NCI-H82 (cell line): ENCODE measurements around the gene MIPOL1.
"Not testable (repeated sequence)": the region's sequence is repeated elsewhere in the genome, so short reads cannot be mapped to it uniquely, and the experiment has no call there.

ENCODE experiments used
- DNase-seq: peaks from one replicate; lab custom pipeline; 2025; lab: John Stamatoyannopoulos, UW

MIPOL1 gene

GRCh38 chr14:37546621-37547447 is 349.1 kb downstream of the MIPOL1 start:
- peak; percentile 4 for DNase-seq

GRCh38 chr14:37550511-37550910 is 352.8 kb downstream of the MIPOL1 start:
- DNase-seq: no peak

DNA sequence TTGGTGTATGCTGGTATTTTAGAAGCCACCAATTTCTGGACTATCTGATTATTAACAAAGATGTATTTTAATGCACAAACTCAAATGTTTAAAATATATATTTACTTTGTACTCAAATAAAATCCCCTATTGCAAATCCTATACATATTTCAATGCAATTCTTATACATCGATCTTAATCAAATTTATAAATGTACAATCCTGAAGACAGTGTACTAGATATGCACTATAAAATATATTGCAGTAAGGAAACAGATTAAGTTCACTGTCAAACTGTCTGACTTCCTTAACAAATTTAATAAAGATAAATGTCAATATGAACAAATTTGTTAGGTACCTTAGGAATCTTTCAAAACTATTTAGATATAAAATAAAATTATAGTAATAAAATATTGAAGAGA is 353.4 kb downstream of the MIPOL1 start:
- DNase-seq: no peak

- DNase-seq: no peak
These were observed 356.3 kb downstream of the MIPOL1 start for GRCh38 chr14:37553935-37554550.

DNA sequence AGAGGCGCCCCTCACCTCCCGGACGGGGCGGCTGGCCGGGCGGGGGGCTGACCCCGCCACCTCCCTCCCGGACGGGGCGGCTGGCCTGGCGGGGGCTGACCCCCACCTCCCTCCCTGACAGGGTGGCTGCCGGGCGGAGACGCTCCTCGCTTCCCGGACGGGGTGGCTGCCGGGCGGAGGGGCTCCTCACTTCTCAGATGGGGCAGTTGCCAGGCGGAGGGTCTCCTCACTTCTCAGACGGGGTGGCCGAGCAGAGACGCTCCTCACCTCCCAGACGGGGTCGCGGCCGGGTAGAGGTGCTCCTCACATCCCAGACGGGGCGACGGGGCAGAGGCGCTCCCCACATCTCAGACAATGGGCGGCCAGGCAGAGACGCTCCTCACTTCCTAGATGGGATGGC is 357.9 kb downstream of the MIPOL1 start:
- not testable (repeated sequence) for DNase-seq

GRCh38 chr14:37558740-37559139 is 361.0 kb downstream of the MIPOL1 start:
- DNase-seq: no peak

GRCh38 chr14:37559386-37559785 is 361.6 kb downstream of the MIPOL1 start:
- no peak for DNase-seq

DNA sequence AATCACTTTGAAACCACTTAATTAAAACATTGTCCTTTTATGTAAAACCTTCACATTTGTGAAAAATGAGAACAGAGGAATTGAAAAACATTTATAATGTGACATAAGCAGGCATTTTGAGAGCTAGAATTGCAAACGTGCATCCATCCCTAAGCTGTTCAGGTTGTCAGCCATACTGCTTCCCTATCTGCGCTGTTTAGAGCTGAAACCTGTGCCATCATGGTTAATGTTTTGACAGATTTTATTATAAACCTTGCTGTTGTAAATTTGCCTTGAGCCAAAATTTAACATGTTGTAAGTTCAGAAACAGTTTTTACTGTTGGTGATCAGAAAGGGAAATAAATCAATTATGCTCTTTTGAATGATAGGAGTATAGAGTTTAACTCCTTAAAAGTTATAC is 365.5 kb downstream of the MIPOL1 start:
- no peak for DNase-seq

- DNase-seq: peak; percentile 25
These were observed 367.8 kb downstream of the MIPOL1 start for GRCh38 chr14:37565550-37565949.

DNA sequence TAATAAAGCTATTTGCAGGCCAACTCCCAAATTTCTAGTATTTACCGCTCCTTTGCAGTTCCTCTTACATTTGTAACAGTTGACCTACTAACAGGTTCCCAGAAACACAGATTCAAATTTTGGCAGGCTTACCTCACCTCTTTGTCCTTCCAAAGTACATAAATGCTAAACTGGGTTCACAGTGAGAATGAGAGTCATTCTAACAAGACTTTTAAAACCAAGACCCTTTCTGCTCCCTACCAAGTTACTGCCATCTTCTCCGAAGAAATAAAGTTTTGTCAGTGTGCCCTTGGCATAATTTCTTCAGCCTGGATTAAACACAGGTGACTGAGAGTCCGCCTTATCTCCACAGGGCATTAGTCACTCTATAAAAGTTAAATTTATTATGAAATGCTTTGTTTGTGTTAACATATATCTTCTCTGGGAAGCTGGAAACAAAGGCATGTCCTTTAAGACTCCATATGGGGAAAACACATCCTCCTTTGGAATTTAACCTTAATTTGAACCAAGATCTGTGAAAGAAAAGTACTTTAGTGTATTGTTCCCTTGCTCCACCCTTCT is 369.2 kb downstream of the MIPOL1 start:
- DNase-seq: no peak

GRCh38 chr14:37569729-37570128 is 372.0 kb downstream of the MIPOL1 start:
- no peak for DNase-seq

DNA sequence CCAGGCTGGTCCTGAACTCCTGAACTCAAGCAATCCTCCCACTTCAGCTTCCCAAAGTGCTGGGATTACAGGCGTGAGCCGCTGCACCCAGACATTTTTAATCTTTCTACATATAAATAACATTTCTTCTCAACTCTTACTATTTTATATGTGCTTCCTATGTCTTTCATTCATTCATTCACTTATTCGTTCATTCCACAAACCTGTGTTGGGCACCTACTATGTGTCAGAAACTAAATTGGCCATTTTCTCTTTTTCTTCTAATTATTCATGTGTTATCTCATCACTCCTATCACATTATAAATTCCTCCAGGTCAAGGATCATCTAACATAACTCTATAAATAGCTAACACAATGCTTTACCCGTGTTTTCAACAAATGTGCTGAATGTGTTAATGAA is 373.7 kb downstream of the MIPOL1 start:
- DNase-seq: no peak

DNA sequence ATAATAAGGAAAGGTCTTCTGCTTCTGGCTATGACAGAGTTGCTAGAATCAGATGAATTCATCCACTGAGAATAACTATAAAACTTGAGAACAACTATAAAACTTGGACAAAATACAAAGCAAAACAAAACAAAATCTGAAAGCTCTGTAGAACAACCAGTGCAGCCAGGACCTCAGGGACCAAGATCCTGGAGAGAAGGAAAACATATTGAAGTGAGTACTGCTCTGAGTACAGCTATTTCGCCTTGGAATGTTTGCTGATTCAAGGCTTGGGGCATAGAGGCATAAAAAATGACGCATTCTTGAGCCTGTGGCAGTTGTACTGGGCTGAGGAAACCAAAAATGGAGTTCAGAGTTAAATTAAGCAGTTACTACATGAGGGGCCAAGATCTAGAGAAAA is 375.6 kb downstream of the MIPOL1 start:
- DNase-seq: no peak

DNA sequence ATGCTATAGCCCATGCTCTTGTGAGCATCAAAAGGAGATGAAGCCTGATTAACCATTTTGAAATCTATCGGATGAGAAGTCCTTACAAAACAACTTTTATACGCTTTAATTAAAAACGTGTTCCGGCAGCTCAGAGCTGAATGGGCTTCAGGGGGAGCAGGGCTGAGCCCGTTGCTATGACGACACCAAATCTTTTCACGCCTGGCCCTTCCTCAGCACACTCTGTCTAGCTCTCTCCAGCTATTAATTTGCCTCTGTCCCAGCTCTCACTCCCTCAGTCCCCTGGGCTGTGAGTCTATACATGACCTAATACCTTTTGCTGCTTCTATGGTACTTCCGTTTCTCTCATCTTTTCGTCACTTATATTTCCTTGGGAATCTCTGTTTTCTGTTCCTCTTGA is 381.5 kb downstream of the MIPOL1 start:
- DNase-seq: peak; percentile 27

GRCh38 chr14:37580146-37580545 is 382.4 kb downstream of the MIPOL1 start:
- no peak for DNase-seq

GRCh38 chr14:37583358-37584210 is 385.8 kb downstream of the MIPOL1 start:
- peak; percentile 50 for DNase-seq

DNA sequence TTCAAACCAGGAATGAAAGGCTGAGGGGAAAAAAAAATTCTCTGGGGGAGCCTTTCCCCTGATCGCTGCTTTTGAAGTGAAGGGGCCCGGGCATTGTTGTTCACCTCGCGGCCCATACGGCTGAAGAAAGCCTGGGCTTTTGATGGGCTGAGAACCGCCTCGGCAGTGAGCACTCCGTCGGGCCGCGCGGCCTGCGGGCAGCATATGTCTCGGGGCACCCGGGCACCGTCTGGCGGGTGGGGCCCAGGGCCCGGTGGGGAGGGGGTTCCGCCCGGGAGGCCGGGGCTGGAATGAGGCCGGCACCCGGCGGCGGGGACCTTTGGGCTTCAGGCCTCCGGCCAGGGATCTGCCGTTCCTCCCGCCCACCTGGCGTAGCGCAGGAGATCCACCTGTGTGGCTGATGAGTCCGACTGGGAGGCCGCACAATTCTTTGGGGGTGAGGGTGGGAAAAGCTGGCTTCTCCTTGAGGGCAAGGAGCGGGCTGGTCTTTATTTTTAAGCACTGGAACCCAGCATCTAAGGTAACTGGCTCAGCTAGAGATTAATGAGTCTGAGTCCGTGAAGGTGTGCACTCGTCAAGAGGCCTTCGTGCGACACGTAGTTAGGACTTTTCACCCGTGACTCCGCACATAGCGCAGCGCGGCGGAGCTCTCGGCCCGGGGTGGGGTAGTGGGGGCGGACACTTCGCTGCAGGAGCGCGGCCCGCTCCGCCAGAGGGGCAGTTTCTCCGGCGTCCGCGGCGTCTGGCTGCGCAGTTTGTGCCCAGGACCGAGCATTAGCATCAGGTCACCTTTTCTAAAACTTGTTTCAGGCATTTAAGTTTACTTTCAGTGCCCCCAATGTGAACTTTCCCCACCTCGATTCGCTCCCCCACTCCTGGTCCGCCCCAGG is 386.7 kb downstream of the MIPOL1 start:
- no peak for DNase-seq

GRCh38 chr14:37585101-37585511 is 387.4 kb downstream of the MIPOL1 start:
- DNase-seq: no peak

GRCh38 chr14:37585971-37586796 is 388.4 kb downstream of the MIPOL1 start:
- no peak for DNase-seq

DNA sequence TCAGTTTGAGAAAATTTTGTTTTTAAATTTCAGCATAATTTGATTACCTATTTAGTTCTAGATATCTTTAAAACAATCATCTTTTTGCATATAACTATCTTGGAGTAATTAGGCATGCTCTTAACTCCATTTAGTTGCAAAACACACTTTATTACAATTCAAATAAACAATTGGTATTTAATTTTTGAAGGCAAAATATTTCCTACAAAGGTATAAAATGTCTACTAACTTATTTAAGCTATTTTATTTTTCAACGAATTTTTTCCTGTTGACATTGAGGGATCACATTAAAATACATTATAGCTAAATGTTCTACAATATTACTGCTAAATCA is 389.0 kb downstream of the MIPOL1 start:
- no peak for DNase-seq
